A673 (cell line): ENCODE measurements around the gene MAG. TPM values are rescaled to one million over a fixed set of nuclear protein-coding genes. Genes with fewer than 3 reads are reported as not detected.

Experiments
- BruUV-seq: library from RNA; stranded (reverse); fragments of 400-500 nt; replicated peaks from 2 replicates; lab custom pipeline; 2021; lab: Mats Ljungman, UMichigan
- CTCF ChIA-PET: fragments of 300-600 bp; sonication (Branson Sonifier 250); formaldehyde crosslinking; loops from one replicate; lab custom pipeline; 2022; ENCODE audit warnings: antibody characterized with exemption; lab: Charles Lee
- POLR2A ChIA-PET: fragments of 300-600 bp; sonication (Branson Sonifier 250); formaldehyde crosslinking; loops from one replicate; lab custom pipeline; 2022; ENCODE audit warnings: antibody characterized with exemption; ENCODE audit not compliant: low non-redundant PET; lab: Charles Lee
- DNase-seq: peaks from one replicate; pipeline ENCODE4 v3.0.0-alpha.2; 2015; ENCODE audit warnings: low spot score
- H3K27ac ChIP-seq: fragments of 200-600 bp; sonication (generic); 2 replicates; pipeline ENCODE4 v1.5.1; 2016; ENCODE audit warnings: mixed run types, low read depth, mild to moderate bottlenecking, mixed read lengths, antibody characterized with exemption, low read length; ENCODE audit not compliant: poor library complexity, severe bottlenecking
- H3K27me3 ChIP-seq: fragments of 200-600 bp; sonication (generic); replicated peaks from 2 replicates; pipeline ENCODE4 v1.6.1; 2017; ENCODE audit warnings: mixed run types, low read depth, mild to moderate bottlenecking, mixed read lengths, antibody characterized with exemption, low read length; ENCODE audit not compliant: insufficient read depth, poor library complexity
- H3K36me3 ChIP-seq: fragments of 200-600 bp; sonication (generic); 2 replicates; pipeline ENCODE4 v1.6.1; 2016; ENCODE audit warnings: mixed run types, mild to moderate bottlenecking, mixed read lengths, antibody characterized with exemption, low read length; ENCODE audit not compliant: insufficient read depth, poor library complexity, severe bottlenecking
- H3K4me1 ChIP-seq: fragments of 200-600 bp; sonication (generic); 2 replicates; pipeline ENCODE4 v1.6.1; 2017; ENCODE audit warnings: mixed run types, mild to moderate bottlenecking, mixed read lengths, antibody characterized with exemption, low read length; ENCODE audit not compliant: insufficient read depth, poor library complexity, severe bottlenecking
- H3K4me3 ChIP-seq: fragments of 200-600 bp; sonication (generic); 2 replicates; pipeline ENCODE4 v1.5.1; 2016; ENCODE audit warnings: low read depth, mixed run types, mild to moderate bottlenecking, mixed read lengths, low read length; ENCODE audit not compliant: poor library complexity, severe bottlenecking
- H3K9me3 ChIP-seq: fragments of 200-600 bp; sonication (generic); 2 replicates; pipeline ENCODE4 v1.6.1; 2016; ENCODE audit warnings: mixed run types, low read depth, mild to moderate bottlenecking, mixed read lengths, antibody characterized with exemption, low read length; ENCODE audit not compliant: poor library complexity, severe bottlenecking
- EZH2 ChIP-seq: fragments of 200-600 bp; sonication (generic); IDR thresholded peaks from 2 replicates; pipeline ENCODE4 v1.6.1; 2017; ENCODE audit warnings: borderline replicate concordance, low read depth, mild to moderate bottlenecking, mixed read lengths, antibody characterized with exemption, low read length; ENCODE audit not compliant: poor library complexity, severe bottlenecking
- intact Hi-C: fragments of 100-400 bp; cut with micrococcal nuclease; formaldehyde crosslinking; loops from one replicate; pipeline ENCODE4 v1.10.0; 2022; ENCODE audit not compliant: unreplicated experiment
- total RNA-seq: library from RNA; stranded (reverse); gene quantifications from 2 replicates; pipeline ENCODE4 v1.2.3, GENCODE V29; 2021
- TF ChIP-seq, protein P1 (sequence below): fragments of 300-800, 200-600 bp; sonication (generic); conservative IDR thresholded peaks from 2 replicates; pipeline ENCODE4 v1.5.1; 2017; ENCODE audit warnings: low read depth, mild to moderate bottlenecking, antibody characterized with exemption, low read length, moderate library complexity, mixed read lengths

The MAG gene
- total RNA-seq, 1 experiment from 2014 or later = not detected

- no peak for DNase-seq
- H3K27me3 ChIP-seq = no peaks in the 10 kb centered on the region
- H3K4me1 ChIP-seq = no peaks in the 10 kb centered on the region
Observed at GRCh38 chr19:35340431-35340830, 48.5 kb downstream of the MAG start.

GRCh38 chr19:35341006-35341405 lies 49.0 kb downstream of the MAG start:
- Histone ChIP-seq H3K27me3 (peaks cover under 1% of the 10 kb centered on the region), H3K9me3 (no peaks in the 10 kb centered on the region), H3K27ac (no peak overlapping the region), H3K36me3 (no peaks in the 10 kb centered on the region), H3K4me3 (no peak overlapping the region), H3K4me1 (no peaks in the 10 kb centered on the region)
- intact Hi-C loops = no loop called here
- BruUV-seq = no TSS peak
- TF ChIP-seq, protein P1, sequence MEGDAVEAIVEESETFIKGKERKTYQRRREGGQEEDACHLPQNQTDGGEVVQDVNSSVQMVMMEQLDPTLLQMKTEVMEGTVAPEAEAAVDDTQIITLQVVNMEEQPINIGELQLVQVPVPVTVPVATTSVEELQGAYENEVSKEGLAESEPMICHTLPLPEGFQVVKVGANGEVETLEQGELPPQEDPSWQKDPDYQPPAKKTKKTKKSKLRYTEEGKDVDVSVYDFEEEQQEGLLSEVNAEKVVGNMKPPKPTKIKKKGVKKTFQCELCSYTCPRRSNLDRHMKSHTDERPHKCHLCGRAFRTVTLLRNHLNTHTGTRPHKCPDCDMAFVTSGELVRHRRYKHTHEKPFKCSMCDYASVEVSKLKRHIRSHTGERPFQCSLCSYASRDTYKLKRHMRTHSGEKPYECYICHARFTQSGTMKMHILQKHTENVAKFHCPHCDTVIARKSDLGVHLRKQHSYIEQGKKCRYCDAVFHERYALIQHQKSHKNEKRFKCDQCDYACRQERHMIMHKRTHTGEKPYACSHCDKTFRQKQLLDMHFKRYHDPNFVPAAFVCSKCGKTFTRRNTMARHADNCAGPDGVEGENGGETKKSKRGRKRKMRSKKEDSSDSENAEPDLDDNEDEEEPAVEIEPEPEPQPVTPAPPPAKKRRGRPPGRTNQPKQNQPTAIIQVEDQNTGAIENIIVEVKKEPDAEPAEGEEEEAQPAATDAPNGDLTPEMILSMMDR = no peak
- TF ChIP-seq EZH2 = no peak
- POLR2A ChIA-PET = no interaction called here
- CTCF ChIA-PET = no interaction called here
- no peak for DNase-seq

More at GRCh38 chr19:35340431-35340830, 48.5 kb downstream of the MAG start:
- intact Hi-C loops = no loop called here
- H3K36me3 ChIP-seq = no peaks in the 10 kb centered on the region
- ChIA-PET POLR2A (no interaction called here), CTCF (no interaction called here)
- no TSS peak for BruUV-seq
- no peak for TF ChIP-seq EZH2
- TF ChIP-seq, protein P1 = no peak
- no peak overlapping the region for H3K4me3 ChIP-seq
- H3K9me3 ChIP-seq = no peaks in the 10 kb centered on the region
- H3K27ac ChIP-seq = no peak overlapping the region

GRCh38 chr19:35341565-35342225 lies 49.7 kb downstream of the MAG start:
- Histone ChIP-seq H3K9me3 (no peaks in the 10 kb centered on the region), H3K4me1 (no peaks in the 10 kb centered on the region), H3K27ac (no peak overlapping the region), H3K36me3 (no peaks in the 10 kb centered on the region), H3K4me3 (no peak overlapping the region), H3K27me3 (peaks cover 5% of the 10 kb centered on the region)
- ChIA-PET CTCF (no interaction called here), POLR2A (no interaction called here)
- no peak for DNase-seq
- intact Hi-C loops = no loop called here
- TF ChIP-seq EZH2 = no peak
- TF ChIP-seq, protein P1 = no peak
- no TSS peak for BruUV-seq
